KG1 (cell line): ENCODE data around the gene NEDD9.
A peak's percentile ranks its signal among the peaks of the same experiment; 100 is the strongest.

Experiments
- DNase-seq: peaks from one replicate; lab custom pipeline; 2025; lab: John Stamatoyannopoulos, UW

Gene NEDD9

DNA sequence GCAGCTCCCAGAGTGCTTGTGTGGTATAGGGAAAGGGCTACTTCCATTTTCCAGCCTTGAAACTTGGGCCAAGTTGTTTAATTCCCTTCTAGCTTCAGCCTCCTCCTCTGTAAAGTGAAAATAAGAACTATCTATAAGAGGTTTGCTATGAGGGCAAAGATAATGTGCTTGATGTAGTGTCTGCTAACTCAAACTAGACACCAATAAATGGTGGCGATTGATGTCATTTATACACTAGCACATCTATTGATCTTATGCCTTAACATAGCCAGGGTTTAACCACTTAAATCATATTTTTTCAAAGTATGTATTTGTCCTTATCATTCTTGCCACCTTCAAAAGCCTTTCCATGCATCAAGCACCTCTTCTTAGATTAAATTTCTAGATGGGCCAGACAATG lies 55.2 kb downstream of the NEDD9 start:
- no peak for DNase-seq

DNA sequence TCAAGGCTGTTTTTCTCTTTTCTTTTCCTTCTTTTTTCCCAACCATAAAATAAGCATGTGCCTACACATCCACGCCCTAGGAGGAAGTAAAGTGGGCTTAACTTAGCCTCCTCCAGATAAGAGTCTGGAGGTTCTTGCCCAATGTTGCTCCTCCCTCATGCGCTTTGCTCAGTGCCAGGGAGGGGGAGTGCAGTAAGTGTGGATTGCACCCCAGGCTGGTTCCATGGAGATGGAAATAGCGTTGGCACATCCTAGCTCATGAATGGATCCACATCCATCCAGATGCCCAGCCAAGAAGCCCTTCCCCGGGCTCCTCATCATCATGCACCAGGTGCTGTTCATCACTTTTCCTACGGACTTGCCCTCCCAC lies 58.2 kb downstream of the NEDD9 start:
- DNase-seq, result no peak

DNA sequence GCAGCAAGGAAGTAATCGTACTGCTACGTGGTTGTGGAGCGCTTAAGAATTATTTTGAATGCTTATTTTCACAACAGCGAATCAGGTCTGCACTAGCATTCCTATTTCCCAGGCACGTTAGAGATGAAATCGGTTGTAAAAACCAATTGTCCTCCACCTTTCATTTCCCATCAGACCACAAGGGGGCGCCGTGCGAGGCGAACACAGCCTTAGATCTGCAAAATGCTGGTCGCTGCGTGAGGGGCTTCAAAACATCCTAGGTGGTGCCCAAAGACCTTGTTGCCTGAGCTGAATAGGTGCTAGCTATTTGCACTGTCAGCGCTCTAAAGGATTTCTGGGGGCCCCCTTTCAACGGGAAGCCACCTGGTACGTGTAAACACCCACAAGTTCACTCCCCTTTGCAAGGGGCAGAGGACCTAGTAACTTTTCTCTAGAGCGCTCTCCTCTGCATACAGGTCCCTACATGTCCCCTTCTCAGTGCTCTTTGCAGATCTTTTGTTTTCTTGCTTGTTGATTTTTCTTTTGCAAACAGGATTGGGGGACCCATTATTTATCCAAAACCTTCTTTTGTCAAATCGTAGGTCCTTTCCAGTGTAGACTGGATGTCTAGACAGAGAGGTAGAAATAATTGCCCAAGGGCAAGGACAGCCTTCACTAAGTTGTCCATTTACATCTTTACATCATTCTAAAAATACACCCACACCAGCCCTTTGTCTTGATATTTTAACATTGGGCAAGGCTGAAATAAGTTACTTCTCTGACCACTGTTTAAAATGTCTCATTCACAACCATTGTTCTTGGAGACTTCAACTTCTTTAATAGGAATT lies 59.8 kb downstream of the NEDD9 start:
- peak; percentile 79 for DNase-seq

DNA sequence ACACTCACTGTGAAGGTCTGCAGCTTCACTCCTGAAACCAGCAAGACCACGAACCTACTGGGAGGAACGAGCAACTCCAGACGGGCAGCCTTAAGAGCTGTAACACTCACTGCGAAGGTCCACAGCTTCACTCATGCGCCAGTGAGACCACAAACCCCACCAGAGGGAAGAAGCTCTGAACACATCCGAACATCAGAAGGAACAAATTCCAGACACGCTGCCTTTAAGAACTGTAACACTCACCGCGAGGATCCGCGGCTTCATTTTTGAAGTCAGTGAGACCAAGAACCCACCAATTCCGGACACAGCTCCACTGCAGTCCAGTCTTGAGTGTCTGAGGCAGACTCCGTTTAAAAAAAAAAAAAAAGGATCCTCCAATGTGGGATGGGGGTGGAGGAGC lies 60.5 kb downstream of the NEDD9 start:
- DNase-seq, result no peak

DNA sequence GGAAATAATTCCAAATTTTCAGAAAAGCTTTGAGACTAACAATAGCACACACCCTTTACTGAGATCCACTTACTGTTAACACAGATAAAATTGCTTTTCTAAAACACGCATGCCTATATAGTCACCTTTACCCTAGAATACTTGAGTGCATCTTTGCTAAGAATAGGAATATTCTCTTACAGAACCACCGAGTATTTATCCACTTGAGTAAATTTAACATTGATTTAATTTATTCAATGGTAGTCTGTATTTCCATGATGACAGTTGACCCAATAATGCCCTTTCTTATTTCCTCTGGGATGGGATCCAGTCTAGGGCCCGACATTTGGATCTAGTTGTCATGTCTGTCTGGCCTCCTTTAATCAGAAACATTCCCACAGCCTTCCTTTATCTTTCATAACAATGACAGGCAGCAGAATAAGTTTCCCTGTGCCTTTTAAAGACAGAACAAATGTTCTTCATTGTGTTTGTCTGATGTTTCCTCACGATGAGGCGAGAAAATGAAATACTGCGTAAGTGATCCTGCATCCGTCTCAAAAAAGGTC lies 64.3 kb downstream of the NEDD9 start:
- DNase-seq, result no peak

DNA sequence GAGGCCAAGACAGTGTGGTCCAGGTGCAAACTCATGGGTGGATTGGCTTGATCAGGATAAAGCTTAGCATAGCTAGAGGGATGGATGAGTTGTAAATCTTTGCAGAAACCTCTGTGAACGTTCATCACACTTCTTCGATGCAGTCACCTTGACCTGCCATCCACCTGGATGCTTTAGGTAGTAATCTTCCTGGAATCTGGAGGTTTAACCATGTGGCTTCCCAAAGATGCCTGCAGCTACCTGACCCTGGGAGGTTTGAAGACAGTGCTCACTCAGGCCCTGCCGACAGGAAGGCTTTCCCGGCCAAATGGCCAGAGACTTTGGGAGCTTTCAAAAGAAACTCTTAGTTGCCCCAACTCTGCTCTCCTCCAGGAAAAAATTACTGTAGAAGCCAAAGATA lies 65.5 kb downstream of the NEDD9 start:
- no peak for DNase-seq

DNA sequence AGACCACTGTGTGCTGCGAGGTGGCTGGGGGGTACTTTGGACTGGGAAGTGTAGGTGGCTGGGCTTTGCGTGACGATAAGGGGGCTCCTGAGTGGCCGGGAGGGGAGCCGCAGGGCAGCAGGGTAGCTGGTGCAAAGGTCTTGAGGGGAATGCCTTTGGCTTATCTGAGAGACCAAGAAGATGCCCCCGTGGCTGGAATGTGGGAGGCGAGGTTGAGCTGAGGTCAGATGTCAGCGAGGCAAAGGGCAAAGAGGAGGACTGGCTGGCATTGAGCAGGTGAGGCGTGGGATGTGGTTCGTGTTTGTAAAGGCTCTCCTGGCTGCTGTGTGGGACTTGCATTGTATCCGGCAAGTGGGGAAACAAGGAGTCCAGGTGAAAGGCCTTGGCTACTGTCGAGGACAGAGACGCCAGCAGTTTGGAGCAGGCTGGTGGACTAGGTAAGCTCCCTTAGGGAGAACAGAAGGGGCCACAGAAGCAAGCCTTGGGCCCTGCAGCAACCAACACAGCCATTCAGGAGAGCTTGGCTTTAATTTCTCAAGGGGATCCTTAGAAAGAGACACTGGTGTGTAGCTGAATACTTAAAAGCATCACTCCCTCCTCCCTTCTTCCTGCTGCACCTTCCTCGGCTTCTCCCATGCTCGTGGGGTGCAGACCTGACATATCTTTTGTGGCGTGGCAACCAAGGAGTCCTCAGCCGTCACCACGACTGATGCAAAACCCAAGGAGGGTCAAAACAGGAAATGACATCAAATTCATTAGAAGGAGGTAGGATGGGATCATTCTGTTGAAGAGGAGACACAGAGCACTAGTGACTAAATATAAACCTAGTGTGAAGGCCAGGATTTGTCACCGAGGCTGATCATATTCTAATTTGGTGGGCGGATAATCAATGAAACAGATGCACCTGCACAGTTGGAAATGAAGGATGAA lies 67.5 kb downstream of the NEDD9 start:
- DNase-seq, result no peak

DNA sequence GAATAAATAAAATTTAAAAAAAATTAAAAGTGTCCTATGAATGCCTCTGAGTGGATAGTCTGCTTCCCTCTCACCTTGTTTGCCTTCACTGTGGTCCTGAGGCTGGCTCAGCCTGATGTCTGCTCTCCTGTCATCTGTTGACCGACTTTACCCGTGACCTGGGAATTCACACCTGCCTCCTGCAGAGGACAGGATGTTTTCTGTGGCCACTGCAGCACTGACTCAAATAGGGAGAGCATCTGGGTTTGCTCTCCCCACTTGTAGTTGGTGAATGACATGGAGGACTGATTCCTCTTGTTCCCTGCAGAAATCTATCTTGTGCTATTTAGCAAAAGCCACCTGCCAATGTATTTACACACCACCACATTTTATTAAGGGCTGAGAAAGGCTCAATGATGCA lies 68.5 kb downstream of the NEDD9 start:
- no peak for DNase-seq

DNA sequence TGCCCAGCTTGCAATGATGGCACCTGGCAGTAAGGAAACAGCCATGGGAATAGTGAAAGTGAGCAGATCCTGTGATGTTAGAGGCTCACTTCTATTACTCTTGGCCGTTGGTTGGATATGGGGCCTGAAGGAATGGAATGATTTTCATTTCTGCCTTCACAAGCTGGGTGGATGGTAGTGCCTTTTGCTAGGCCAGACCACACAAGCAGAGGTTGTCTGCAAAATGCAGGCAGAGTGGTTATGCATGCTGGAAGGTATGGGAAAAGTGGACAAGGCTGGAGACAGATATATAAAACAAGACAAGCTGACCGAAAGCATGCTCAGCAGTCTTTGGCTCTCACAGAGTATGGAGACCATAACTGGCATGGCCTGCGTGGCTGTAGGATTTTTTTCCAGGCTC lies 70.2 kb downstream of the NEDD9 start:
- DNase-seq, result no peak

DNA sequence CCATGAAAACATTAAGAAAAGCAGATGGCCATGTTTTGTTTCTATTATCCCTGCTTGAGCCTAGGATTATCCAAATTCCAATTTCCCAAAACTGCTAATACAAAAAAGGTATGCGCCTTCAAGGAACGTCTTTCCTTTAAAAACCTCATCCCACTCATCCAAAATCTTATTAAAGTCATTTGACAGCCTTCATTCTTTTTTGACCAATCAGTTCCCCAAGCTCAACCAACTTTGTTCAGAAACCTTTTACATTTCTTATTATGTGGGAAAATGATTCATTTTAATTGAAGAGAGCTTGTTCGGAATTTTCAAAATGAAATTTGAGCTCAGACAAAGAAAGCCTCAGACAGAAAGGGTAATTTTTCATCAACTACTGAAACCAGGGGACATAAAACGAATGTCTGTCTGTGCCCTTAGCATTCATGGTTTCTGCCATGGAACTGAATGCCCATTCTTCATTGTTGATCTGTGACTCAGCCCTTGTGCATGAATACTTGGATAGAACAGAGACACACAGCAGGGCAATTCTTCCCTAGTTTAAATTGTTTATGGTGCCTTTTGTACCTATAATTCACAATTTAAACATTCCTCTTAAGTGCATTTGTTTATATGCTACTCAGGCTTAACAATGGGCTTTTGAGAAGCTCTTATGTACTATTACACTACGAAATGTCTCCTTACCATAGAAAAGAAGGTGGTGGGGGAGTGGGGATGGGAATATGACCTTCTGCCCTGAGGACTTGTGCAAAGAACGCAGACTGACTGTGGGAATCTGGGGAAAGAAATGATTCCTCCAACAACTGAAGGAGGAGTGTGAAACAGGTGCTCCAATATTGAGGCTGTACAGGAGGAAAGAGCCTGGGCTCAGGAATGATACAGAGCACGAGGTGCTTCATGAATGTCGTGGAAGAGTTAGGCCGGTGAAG lies 71.2 kb downstream of the NEDD9 start:
- DNase-seq, result no peak

DNA sequence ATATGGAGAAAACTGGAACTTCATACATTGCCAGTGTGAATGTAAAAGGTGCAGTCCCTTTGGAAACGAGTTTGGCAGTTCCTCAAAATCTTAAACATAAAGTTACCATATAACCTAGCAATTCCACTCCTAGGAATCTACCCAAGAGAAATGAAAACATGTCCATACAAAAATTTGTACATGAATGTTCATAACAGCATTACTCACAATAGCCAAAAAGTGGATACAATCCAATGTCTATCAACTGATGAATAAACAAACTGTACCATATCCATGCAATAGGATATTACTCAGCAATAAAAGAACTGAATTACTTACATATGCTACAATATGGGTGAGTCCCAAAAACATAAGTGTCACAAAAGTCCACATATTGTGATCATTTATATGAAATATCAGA lies 72.3 kb downstream of the NEDD9 start:
- DNase-seq, result no peak

DNA sequence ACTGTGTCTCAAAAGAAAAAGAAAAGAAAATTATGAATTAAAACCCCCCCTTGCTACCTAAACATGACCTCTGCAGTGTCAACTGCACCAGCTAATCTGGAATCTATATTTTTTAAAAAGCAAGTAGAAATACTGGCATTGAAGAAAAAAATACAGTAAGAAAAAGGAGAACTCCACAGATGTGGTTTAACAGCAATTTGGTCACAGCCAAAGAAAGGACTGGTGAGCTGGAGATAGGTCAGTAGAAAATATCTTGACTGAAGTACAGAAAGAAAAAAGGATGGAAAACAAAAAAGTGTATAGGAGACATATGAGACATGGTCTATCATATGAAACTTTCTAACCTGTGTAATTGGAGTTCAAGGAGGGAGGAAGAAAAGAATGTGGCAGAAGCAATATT lies 76.9 kb downstream of the NEDD9 start:
- no peak for DNase-seq

DNA sequence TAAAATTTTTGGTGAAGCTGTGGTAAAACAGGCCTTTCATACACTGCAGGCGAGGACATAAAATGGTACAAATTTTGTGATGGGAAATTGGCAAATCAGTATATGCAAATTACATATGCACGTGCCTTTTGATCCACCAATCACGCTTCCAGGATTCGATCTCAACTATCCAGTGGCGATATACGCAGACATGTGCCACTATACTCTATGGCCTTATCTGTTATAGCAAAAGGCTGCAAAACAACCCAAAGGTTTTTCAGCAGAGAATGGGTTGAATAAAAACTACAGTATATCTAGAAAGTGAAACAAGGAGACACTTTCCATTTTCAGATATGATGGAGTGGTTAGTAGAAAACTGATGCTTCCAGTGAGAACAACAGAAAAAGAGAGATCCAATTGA lies 79.0 kb downstream of the NEDD9 start:
- no peak for DNase-seq

DNA sequence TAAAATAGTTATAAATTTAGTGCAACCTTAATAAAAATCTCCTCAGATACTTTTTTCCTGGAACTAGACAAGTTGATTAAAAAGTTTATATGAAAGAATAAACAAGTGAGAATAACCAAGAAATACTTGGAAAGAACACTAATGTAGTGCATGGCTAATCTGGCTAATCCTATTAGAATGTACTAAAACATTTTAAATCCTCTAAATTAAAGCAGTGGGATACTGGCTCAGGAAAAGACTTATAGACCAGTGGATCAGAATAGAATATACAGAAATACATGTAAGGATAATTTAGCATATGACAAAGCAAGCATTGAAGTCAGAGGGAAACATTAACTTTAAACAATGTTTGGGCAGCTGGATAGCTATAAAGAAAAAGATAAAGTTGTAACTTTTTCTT lies 79.9 kb downstream of the NEDD9 start:
- DNase-seq, result no peak

DNA sequence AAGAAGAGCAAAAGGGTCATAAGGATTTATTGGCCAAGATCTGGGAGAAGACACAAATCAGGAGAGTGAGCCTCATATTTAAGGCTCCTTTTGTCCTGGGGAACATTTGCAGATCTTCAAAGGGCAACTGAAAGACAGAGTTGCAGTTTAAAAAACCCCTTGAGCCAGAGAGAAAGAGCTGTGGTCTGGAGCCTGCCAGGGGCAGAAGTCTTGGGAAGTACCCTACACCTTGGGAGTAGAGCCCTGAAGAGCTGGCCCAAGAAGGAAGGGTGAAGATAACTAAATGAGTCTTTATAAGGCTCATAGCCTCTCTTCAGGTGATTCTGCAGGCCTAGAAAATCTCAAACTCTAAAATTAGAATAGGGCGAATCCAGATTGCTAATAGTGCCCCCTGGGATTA lies 81.0 kb downstream of the NEDD9 start:
- DNase-seq, result no peak

DNA sequence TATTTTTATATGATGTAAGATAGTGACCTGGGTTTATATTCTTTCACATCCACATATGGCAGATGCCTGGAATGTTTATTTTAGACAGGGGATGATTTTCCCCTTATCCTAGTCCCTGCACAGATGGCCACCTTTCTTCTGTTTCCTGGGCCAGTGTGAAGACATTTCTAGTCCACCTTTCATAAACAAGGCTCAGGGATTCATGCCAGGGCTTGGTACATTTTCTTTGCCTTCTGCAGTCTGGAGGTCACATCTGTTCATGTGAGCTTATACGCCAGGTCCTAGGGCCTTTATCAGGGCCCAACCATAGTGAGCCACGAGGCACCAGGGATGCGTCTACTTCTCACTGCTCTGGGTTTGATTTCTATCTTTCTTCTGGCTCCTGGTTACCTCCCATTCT lies 82.9 kb downstream of the NEDD9 start:
- no peak for DNase-seq

DNA sequence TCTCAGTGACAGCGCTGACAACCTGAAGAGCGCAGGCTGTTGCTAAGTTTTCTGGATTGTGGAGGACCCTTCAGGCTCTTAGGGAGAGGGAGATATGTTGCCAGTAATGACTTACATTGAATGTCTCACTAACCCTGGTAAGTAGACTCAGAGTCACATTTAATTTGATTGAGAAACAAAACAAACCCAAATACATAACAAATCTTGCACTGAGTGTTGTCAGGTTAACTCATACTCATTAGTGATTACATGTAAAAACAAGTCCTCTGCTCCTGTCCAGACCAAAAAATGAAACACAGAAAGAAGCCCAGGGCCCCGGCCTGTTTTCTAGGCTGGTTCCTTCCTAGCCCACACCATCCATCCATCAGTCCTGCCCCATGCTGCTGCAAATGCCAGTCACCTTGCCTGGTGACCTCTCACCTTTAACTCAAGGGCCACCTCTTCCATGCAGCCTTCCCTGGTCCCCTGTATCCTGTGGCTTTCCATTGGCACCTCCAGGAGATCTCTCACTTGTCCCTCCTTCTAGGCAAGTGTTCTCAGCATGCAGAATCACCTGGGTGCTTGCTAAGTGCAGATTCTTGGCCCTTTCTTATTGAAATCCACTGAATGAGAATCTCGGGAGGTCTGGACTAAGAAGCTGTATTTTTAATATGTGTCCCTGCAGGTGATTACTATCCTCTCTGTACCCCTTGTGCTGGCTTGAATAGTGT lies 86.2 kb downstream of the NEDD9 start:
- no peak for DNase-seq

DNA sequence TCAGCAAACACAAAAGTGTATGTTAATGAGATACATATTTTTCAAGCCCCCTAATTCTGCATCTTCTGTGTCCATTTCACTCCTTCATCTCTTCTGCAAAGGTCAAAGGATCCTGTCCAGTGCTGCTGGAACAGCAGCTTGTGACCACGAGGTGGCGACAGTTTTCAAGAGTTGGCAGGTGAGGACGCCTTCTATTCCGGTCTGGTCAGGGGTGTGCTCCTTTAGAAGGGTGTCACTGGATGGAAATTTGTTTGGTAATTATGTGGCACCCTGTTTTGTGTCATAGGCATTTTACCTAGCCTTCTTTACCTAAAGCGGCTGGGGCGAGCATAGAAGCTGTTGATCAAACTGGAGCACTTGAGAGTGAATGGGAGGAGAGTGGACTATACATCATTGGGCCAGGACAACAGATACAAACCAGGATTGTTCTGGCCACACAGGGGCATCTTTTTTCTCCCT lies 88.0 kb downstream of the NEDD9 start:
- peak; percentile 11 for DNase-seq

DNA sequence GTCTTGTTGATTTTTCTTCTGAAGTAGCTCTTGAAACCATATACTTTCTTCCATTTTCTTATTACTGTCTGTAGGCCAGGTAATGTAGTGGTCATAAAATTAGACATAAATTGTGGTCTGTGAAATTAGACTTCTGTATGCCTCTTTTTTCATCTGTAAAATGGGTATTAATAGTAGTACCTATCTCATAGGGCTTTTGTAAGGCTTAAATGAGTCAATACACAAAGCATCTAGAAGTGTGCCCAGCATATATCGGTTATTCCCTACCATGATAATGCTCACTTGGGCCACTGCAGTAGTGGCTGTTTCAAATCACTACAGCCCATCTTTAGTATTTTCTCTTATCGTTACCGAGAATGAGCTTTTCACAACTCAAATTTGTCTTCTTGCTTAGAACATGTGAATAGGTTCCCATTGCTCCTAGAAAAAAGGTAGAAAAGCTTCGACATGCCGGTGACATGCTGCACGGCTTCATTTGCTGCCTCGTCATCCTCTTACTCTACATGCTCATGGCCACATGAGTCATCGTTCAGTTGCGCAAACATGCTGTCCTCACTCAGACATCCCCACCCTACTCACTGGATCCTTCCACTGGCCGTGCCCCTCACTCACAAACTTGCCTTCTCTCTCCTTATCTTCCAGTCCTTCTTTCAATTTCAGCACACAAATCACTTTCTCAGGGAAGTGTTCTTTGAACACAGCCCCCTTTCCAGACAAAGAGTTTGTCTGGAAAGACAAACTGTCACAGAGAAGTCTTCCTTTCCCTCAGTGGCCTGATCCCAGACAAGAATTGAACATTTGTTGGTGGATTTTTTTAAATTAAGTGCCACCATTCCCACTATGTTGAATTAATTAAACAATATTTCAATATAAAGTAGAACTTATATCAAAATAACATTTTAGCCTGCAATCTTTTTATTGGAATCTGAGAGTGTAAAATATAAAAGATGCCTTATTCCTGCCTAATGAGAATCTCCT lies 88.8 kb downstream of the NEDD9 start:
- no peak for DNase-seq
